H1 (cell line): ENCODE measurements around the gene FSCB. TPM values are rescaled to one million over a fixed set of nuclear protein-coding genes. Genes with fewer than 3 reads are reported as not detected.

Source experiments
- CTCF ChIA-PET: fragments of 300-600 bp; sonication (Branson Sonifier 250); formaldehyde crosslinking; loops from one replicate; lab custom pipeline; 2021; ENCODE audit not compliant: partially characterized antibody; lab: Charles Lee
- POLR2A ChIA-PET: fragments of 300-600 bp; sonication (Branson Sonifier 250); formaldehyde crosslinking; loops from one replicate; lab custom pipeline; 2021; ENCODE audit warnings: inconsistent platforms; ENCODE audit not compliant: partially characterized antibody; lab: Charles Lee
- DNase-seq, 2 experiments: peaks; one replicate each; pipeline versions ENCODE4 v3.0.0 to v3.0.0-alpha.2; 2010 to 2022; ENCODE audit warnings: low spot score in 2 of 2, low read depth in 1 of 2, mixed read lengths in 1 of 2
- FAIRE-seq: peaks from 2 replicates; lab custom pipeline; 2011; peaks lifted over from hg19 to GRCh38; lab: Jason Lieb, UNC
- H2AFZ ChIP-seq: 2 replicates; pipeline ENCODE4 v1.8.1; 2012; ENCODE audit warnings: low read length, inconsistent platforms
- H2AK5ac ChIP-seq: 2 replicates; pipeline ENCODE4 v1.6.1; 2013; ENCODE audit warnings: low read depth, low read length
- H2BK120ac ChIP-seq: replicated peaks from 2 replicates; pipeline ENCODE3; 2013; ENCODE audit warnings: low read depth, low read length, inconsistent platforms
- H2BK12ac ChIP-seq: 2 replicates; pipeline ENCODE4 v1.6.1; 2013; ENCODE audit warnings: low read depth, low read length
- H2BK15ac ChIP-seq: 2 replicates; pipeline ENCODE4 v1.6.1; 2013; ENCODE audit warnings: low read length
- H2BK20ac ChIP-seq: 2 replicates; pipeline ENCODE4 v1.6.1; 2013; ENCODE audit warnings: low read length
- H2BK5ac ChIP-seq: 2 replicates; pipeline ENCODE4 v1.6.1; 2013; ENCODE audit warnings: low read depth, low read length
- H3K14ac ChIP-seq: 2 replicates; pipeline ENCODE4 v1.6.1; 2013; ENCODE audit warnings: inconsistent platforms; ENCODE audit not compliant: insufficient read length
- H3K18ac ChIP-seq: 2 replicates; pipeline ENCODE4 v1.6.1; 2013; ENCODE audit warnings: low read length; ENCODE audit errors: extremely low read depth
- H3K23ac ChIP-seq: 2 replicates; pipeline ENCODE4 v1.6.1; 2013; ENCODE audit warnings: inconsistent platforms; ENCODE audit not compliant: insufficient read length
- H3K23me2 ChIP-seq: 2 replicates; pipeline ENCODE4 v1.6.1; 2013; ENCODE audit warnings: low read depth, low read length
- H3K27ac ChIP-seq: 2 replicates; pipeline ENCODE4 v1.6.1; 2011; ENCODE audit warnings: low read depth, low read length, inconsistent platforms
- H3K27me3 ChIP-seq, 4 experiments: replicated peaks in 1 of 4; 1 replicate in 1 of 4; 2 replicates in 3 of 4; pipeline versions ENCODE4 v1.6.1 to v1.8.1; 2011 to 2013; ENCODE audit warnings: low read length in 3 of 4, mild to moderate bottlenecking in 3 of 4, inconsistent platforms in 2 of 4, mixed read lengths in 2 of 4, moderate library complexity in 1 of 4; ENCODE audit not compliant: control insufficient read depth in 3 of 4, insufficient read depth in 3 of 4; ENCODE audit errors: extremely low read depth in 1 of 4
- H3K36me3 ChIP-seq, 4 experiments: 2 replicates each; pipeline versions ENCODE4 v1.6.1 to v1.8.1; 2011 to 2013; ENCODE audit warnings: mild to moderate bottlenecking in 4 of 4, low read length in 3 of 4, moderate library complexity in 2 of 4, control low read depth in 1 of 4, inconsistent platforms in 1 of 4; ENCODE audit not compliant: insufficient read depth in 4 of 4, control insufficient read depth in 2 of 4
- H3K4ac ChIP-seq: replicated peaks from 2 replicates; pipeline ENCODE3; 2013; ENCODE audit warnings: low read length, low read depth, mixed read lengths, inconsistent platforms; ENCODE audit not compliant: insufficient read length
- H3K4me1 ChIP-seq, 4 experiments: replicated peaks in 1 of 4; 1 replicate in 1 of 4; 2 replicates in 3 of 4; pipeline versions ENCODE4 v1.6.1 to v1.8.1; 2011 to 2013; ENCODE audit warnings: low read length in 3 of 4, inconsistent platforms in 2 of 4, mixed read lengths in 1 of 4; ENCODE audit not compliant: insufficient read depth in 4 of 4, control insufficient read depth in 3 of 4
- H3K4me2 ChIP-seq, 2 experiments: 2 replicates each; pipeline versions ENCODE4 v1.6.1 to v1.8.1; 2011 to 2013; ENCODE audit warnings: low read depth in 2 of 2, low read length in 2 of 2, control low read depth in 1 of 2, inconsistent platforms in 1 of 2, mild to moderate bottlenecking in 1 of 2; ENCODE audit not compliant: insufficient read depth in 1 of 2
- H3K4me3 ChIP-seq, 4 experiments: fragments of 200-600, 300-600 bp in 1 of 4; sonication (generic), shearing (Covaris generic), sonication (Bioruptor Twin) in 1 of 4; 2 replicates each; pipeline versions ENCODE4 v1.5.1 to v1.8.1; 2011 to 2016; ENCODE audit warnings: low read length in 4 of 4, low read depth in 3 of 4, control low read depth in 2 of 4, inconsistent platforms in 2 of 4, mild to moderate bottlenecking in 2 of 4, mixed read lengths in 1 of 4, moderate library complexity in 1 of 4; ENCODE audit not compliant: insufficient read depth in 2 of 4; ENCODE audit errors: extremely low read depth in 1 of 4
- H3K56ac ChIP-seq: replicated peaks from 2 replicates; pipeline ENCODE3; 2013; ENCODE audit warnings: low read depth, mild to moderate bottlenecking, mixed read lengths, low read length, inconsistent platforms; ENCODE audit not compliant: insufficient read length
- H3K79me1 ChIP-seq: 2 replicates; pipeline ENCODE4 v1.6.1; 2013; ENCODE audit warnings: low read depth, low read length, control low read depth
- H3K79me2 ChIP-seq, 2 experiments: 2 replicates each; pipeline versions ENCODE4 v1.6.1 to v1.8.1; 2012 to 2013; ENCODE audit warnings: low read length in 2 of 2, mild to moderate bottlenecking in 2 of 2, inconsistent platforms in 1 of 2; ENCODE audit not compliant: insufficient read depth in 2 of 2, control insufficient read depth in 1 of 2
- H3K9ac ChIP-seq, 4 experiments: replicated peaks in 1 of 4; 1 replicate in 1 of 4; 2 replicates in 3 of 4; pipeline versions ENCODE4 v1.6.1 to v1.8.1; 2011 to 2013; ENCODE audit warnings: low read depth in 3 of 4, low read length in 3 of 4, control low read depth in 2 of 4, mild to moderate bottlenecking in 2 of 4, moderate library complexity in 2 of 4, inconsistent platforms in 1 of 4; ENCODE audit errors: extremely low read depth in 1 of 4
- H3K9me3 ChIP-seq, 2 experiments: 2 replicates each; pipeline versions ENCODE4 v1.6.1 to v1.8.1; 2012 to 2013; ENCODE audit warnings: mild to moderate bottlenecking in 2 of 2, moderate library complexity in 2 of 2, control low read depth in 1 of 2, inconsistent platforms in 1 of 2, low read depth in 1 of 2, low read length in 1 of 2, mixed read lengths in 1 of 2; ENCODE audit not compliant: insufficient read depth in 2 of 2
- H4K20me1 ChIP-seq, 2 experiments: replicated peaks in 1 of 2; 2 replicates each; pipeline versions ENCODE3 to v1.8.1; 2011 to 2013; ENCODE audit warnings: inconsistent platforms in 2 of 2, low read length in 2 of 2, mild to moderate bottlenecking in 1 of 2; ENCODE audit not compliant: insufficient read depth in 2 of 2, control insufficient read depth in 1 of 2
- H4K5ac ChIP-seq: 2 replicates; pipeline ENCODE4 v1.6.1; 2013; ENCODE audit warnings: low read length, low read depth, mixed read lengths, inconsistent platforms; ENCODE audit not compliant: insufficient read length
- H4K8ac ChIP-seq: 2 replicates; pipeline ENCODE4 v1.8.0; 2013; ENCODE audit warnings: mild to moderate bottlenecking, moderate library complexity, low read length, inconsistent platforms; ENCODE audit not compliant: insufficient read depth; ENCODE audit errors: extremely low read depth
- H4K91ac ChIP-seq: replicated peaks from 2 replicates; pipeline ENCODE3; 2013; ENCODE audit warnings: low read length, mixed read lengths, inconsistent platforms; ENCODE audit not compliant: insufficient read length
- BRCA1 ChIP-seq: IDR thresholded peaks from 2 replicates; pipeline ENCODE4 v1.6.1; 2012; ENCODE audit warnings: low read depth, low read length, improper control_type of control experiment
- CBX5 ChIP-seq: fragments of 300-800, 300-1000 bp; sonication (generic); IDR thresholded peaks from 2 replicates; pipeline ENCODE4 v1.7.1; 2016; ENCODE audit warnings: antibody characterized with exemption, low read length, low read depth
- CREB1 ChIP-seq: IDR thresholded peaks from 2 replicates; pipeline ENCODE4 v1.6.1; 2012; ENCODE audit warnings: inconsistent platforms
- CTCF ChIP-seq, 3 experiments: IDR thresholded peaks; 1 replicate in 2 of 3; 2 replicates in 1 of 3; pipeline versions ENCODE4 v1.5.1 to v1.6.1; 2011; ENCODE audit warnings: low read length in 3 of 3, mild to moderate bottlenecking in 3 of 3, inconsistent platforms in 2 of 3, low read depth in 1 of 3, moderate library complexity in 1 of 3; ENCODE audit not compliant: insufficient read depth in 1 of 3; ENCODE audit errors: control extremely low read depth in 1 of 3
- EZH2 ChIP-seq: fragments of 200-600 bp; sonication (generic); IDR thresholded peaks from 2 replicates; pipeline ENCODE4 v1.7.1; 2012; ENCODE audit warnings: low read depth, mild to moderate bottlenecking, moderate library complexity, low read length, inconsistent platforms; ENCODE audit not compliant: severe bottlenecking
- MAFK ChIP-seq: IDR thresholded peaks from 2 replicates; pipeline ENCODE4 v1.6.1; 2012; ENCODE audit warnings: low read depth, mild to moderate bottlenecking, improper control_type of control experiment, low read length
- MAX ChIP-seq: IDR thresholded peaks from 2 replicates; pipeline ENCODE4 v1.6.1; 2012; ENCODE audit warnings: inconsistent platforms
- POLR2AphosphoS5 ChIP-seq: IDR thresholded peaks from 2 replicates; pipeline ENCODE4 v1.6.1; 2011; ENCODE audit warnings: low read depth, low read length
- RBBP5 ChIP-seq: IDR thresholded peaks from 2 replicates; pipeline ENCODE4 v1.7.1; 2012; ENCODE audit warnings: low read depth, mild to moderate bottlenecking, inconsistent platforms, low read length, moderate library complexity, borderline replicate concordance
- RXRA ChIP-seq: IDR thresholded peaks from 2 replicates; pipeline ENCODE4 v1.6.1; 2011; ENCODE audit warnings: low read depth, mild to moderate bottlenecking, low read length, moderate library complexity; ENCODE audit not compliant: insufficient read depth
- SP4 ChIP-seq: IDR thresholded peaks from 2 replicates; pipeline ENCODE4 v1.6.1; 2012; ENCODE audit warnings: low read length, inconsistent platforms
- SUZ12 ChIP-seq: fragments of 200-600 bp; sonication (generic); IDR thresholded peaks from 2 replicates; pipeline ENCODE4 v1.6.1; 2012; ENCODE audit warnings: mild to moderate bottlenecking, inconsistent platforms, low read length, moderate library complexity, mixed read lengths
- WGBS, 2 experiments: shearing (Covaris generic) in 1 of 2; methylation state at CpG; one replicate each; pipeline versions ENCODE4 v1.1.6 to v1.1.7; 2013 to 2015; ENCODE audit warnings: low lambda C conversion rate in 2 of 2, mixed read lengths in 2 of 2, inconsistent platforms in 1 of 2, low coverage in 1 of 2, missing lambda C conversion rate in 1 of 2; ENCODE audit not compliant: insufficient replicate concordance in 2 of 2, insufficient coverage in 1 of 2, insufficient read length in 1 of 2; ENCODE audit errors: extremely low coverage in 1 of 2, missing lambda C conversion rate in 1 of 2; 5-methylcytosine and 5-hydroxymethylcytosine counted together
- polyA plus RNA-seq, 7 experiments: library from polyadenylated mRNA; depleted of rRNA in 3 of 7; stranded (reverse) in 5 of 7; unstranded in 2 of 7; fragments of >200 nt in 5 of 7; fragments of 200-250 nt in 2 of 7; gene quantifications; 1 replicate in 5 of 7; 2 replicates in 1 of 7; 4 replicates in 1 of 7; pipeline versions ENCODE4 v1.2.1 to v1.2.3, GENCODE V29; 2011 to 2013; ENCODE audit warnings: missing spikeins in 2 of 7, mixed read lengths in 2 of 7
- total RNA-seq: library from RNA; stranded (reverse); fragmentation: NEBNext Ultra II Directional; extraction: Animal tissue kit (Norgen Biotek cat#: 25700); gene quantifications from 2 replicates; pipeline ENCODE4 v1.2.1, GENCODE V29; 2021

The FSCB gene
- total and polyA plus RNA-seq, 2 of the 8 experiments (the other 6 are each of a cell fraction or from before 2014, with no cell fraction given), result not detected

- Histone ChIP-seq H3K56ac (no peak overlapping the region), H4K5ac (no peak overlapping the region), H3K79me2 (no peaks in the 10 kb centered on the region), H3K18ac (no peak overlapping the region), H3K9ac (no peak overlapping the region), H2AFZ (no peak overlapping the region), H2BK5ac (no peak overlapping the region), H3K23ac (no peak overlapping the region), H2BK120ac (no peak overlapping the region), H3K23me2 (no peaks in the 10 kb centered on the region; the same call in 1 of the 2 replicates), H3K4ac (no peak overlapping the region), H3K4me3 (no peak overlapping the region), H3K27me3 (no peaks in the 10 kb centered on the region), H4K91ac (no peak overlapping the region), H2BK20ac (no peak overlapping the region), H3K4me2 (no peak overlapping the region), H3K9me3 (no peaks in the 10 kb centered on the region), H3K14ac (no peak overlapping the region), H3K36me3 (no peaks in the 10 kb centered on the region), H4K8ac (no peak overlapping the region), H2BK12ac (no peak overlapping the region), H4K20me1 (no peaks in the 10 kb centered on the region), H2AK5ac (no peak overlapping the region), H2BK15ac (no peak overlapping the region), H3K79me1 (no peaks in the 10 kb centered on the region), H3K4me1 (no peaks in the 10 kb centered on the region), H3K27ac (no peak overlapping the region)
- POLR2A ChIA-PET, result no interaction called here
- no peak for DNase-seq
- no peak for FAIRE-seq
- 82% methylated on average over 1 of the region's 1 CpG; no CpG with 5 or more reads in 1 of the 2 experiments for WGBS, 2 experiments
- CTCF ChIA-PET, result interaction anchor here (0.6 kb wide), 1 partner anchor 286 kb away, joined by 3 read pairs; no protein-coding TSS in a partner anchor
- TF ChIP-seq CTCF (IDR thresholded peaks at IDR 0.05; ENCODE audit: control extremely low read depth in 1 of 3, insufficient read depth in 1 of 3, low read depth in 1 of 3, low read length in 3 of 3), result no peak
- no peak for TF ChIP-seq MAFK
- TF ChIP-seq POLR2AphosphoS5, result no peak
- TF ChIP-seq EZH2, result no peak
- TF ChIP-seq SP4, result no peak
- no peak for TF ChIP-seq SUZ12
- TF ChIP-seq CREB1, result no peak
- TF ChIP-seq CBX5, result no peak
- TF ChIP-seq MAX, result no peak
- TF ChIP-seq RBBP5, result no peak
- TF ChIP-seq BRCA1, result no peak
- no peak for TF ChIP-seq RXRA
Measured at GRCh38 chr14:44477953-44478352, 29.1 kb downstream of the FSCB start.
